Aorta (tissue), 5 donors: Measurements from ENCODE around the gene RAP1GAP. TPM values are rescaled to one million over a fixed set of nuclear protein-coding genes. Genes with fewer than 3 reads are reported as not detected.
A peak's percentile ranks its signal among the peaks of the same experiment; 100 is the strongest.

Source experiments
- ATAC-seq: fragments of 200-7000 bp; cut with Tn5 transposase; one replicate; pipeline ENCODE4 v1.9.1; 2022; ENCODE audit warnings: moderate library complexity; ENCODE audit not compliant: low FRiP score
- DNase-seq, 2 donors: peaks; one replicate each; pipeline ENCODE4 v3.0.0-alpha.2; 2020
- H3K27ac ChIP-seq, 2 donors: one replicate each; pipeline ENCODE4 v1.5.1; 2013; ENCODE audit warnings: low read length in 2 of 2, mild to moderate bottlenecking in 2 of 2, moderate library complexity in 2 of 2, control low read depth in 1 of 2, inconsistent platforms in 1 of 2, low read depth in 1 of 2
- H3K27me3 ChIP-seq, 2 donors: one replicate each; pipeline ENCODE4 v1.6.1; 2013; ENCODE audit warnings: control low read depth in 1 of 2, low read length in 1 of 2, mild to moderate bottlenecking in 1 of 2, moderate library complexity in 1 of 2; ENCODE audit not compliant: insufficient read depth in 2 of 2, control insufficient read depth in 1 of 2
- H3K36me3 ChIP-seq, 2 donors: one replicate each; pipeline ENCODE4 v1.6.1; 2013; ENCODE audit warnings: control low read depth in 1 of 2, low read length in 1 of 2, mild to moderate bottlenecking in 1 of 2; ENCODE audit not compliant: insufficient read depth in 2 of 2, control insufficient read depth in 1 of 2
- H3K4me1 ChIP-seq, 2 donors: one replicate each; pipeline ENCODE4 v1.6.1; 2013; ENCODE audit warnings: low read length in 2 of 2, control low read depth in 1 of 2, mild to moderate bottlenecking in 1 of 2, moderate library complexity in 1 of 2; ENCODE audit not compliant: insufficient read depth in 2 of 2, control insufficient read depth in 1 of 2
- H3K4me3 ChIP-seq, 2 donors: one replicate each; pipeline ENCODE4 v1.5.1; 2013; ENCODE audit warnings: low read length in 2 of 2, control low read depth in 1 of 2, mild to moderate bottlenecking in 1 of 2
- H3K9me3 ChIP-seq: one replicate; pipeline ENCODE4 v1.6.1; 2013; ENCODE audit warnings: mild to moderate bottlenecking, low read length; ENCODE audit not compliant: control insufficient read depth
- WGBS, 2 donors: extraction: QIAGEN DNeasy Blood & Tissue Kit; methylation state at CpG; one replicate each; pipeline ENCODE4 v1.1.7; 2013; 5-methylcytosine and 5-hydroxymethylcytosine counted together
- intact Hi-C, 2 donors: fragments of 100-400 bp; cut with DNase I; formaldehyde crosslinking; loops; one replicate each; pipeline versions ENCODE4 v1.14.2 to v1.15.0; 2022
- polyA plus RNA-seq, 2 donors: library from polyadenylated mRNA; stranded (reverse); fragments of 200-250 nt; gene quantifications; one replicate each; pipeline ENCODE4 v1.2.3, GENCODE V29; 2013
- total RNA-seq, 2 donors: library from RNA; stranded (reverse); fragmentation: NEBNext Ultra II Directional; extraction: Animal tissue kit (Norgen Biotek cat#: 25700); gene quantifications; one replicate each; pipeline ENCODE4 v1.2.1, GENCODE V29; 2021
- donor health status: healthy with polysubstance abuse.
- donor health status: Bipolar disorder and iron deficiency.
- donor health status: DM: no; HTN: no; CAD: no.
- donor health status: DM: no; HTN: no; CAD: no.
- donor health status: DM: yes; HTN: yes; CAD: no.

The RAP1GAP gene
- total and polyA plus RNA-seq, 4 donors = 0.33 to 4.9 (median 0.71) TPM

DNA sequence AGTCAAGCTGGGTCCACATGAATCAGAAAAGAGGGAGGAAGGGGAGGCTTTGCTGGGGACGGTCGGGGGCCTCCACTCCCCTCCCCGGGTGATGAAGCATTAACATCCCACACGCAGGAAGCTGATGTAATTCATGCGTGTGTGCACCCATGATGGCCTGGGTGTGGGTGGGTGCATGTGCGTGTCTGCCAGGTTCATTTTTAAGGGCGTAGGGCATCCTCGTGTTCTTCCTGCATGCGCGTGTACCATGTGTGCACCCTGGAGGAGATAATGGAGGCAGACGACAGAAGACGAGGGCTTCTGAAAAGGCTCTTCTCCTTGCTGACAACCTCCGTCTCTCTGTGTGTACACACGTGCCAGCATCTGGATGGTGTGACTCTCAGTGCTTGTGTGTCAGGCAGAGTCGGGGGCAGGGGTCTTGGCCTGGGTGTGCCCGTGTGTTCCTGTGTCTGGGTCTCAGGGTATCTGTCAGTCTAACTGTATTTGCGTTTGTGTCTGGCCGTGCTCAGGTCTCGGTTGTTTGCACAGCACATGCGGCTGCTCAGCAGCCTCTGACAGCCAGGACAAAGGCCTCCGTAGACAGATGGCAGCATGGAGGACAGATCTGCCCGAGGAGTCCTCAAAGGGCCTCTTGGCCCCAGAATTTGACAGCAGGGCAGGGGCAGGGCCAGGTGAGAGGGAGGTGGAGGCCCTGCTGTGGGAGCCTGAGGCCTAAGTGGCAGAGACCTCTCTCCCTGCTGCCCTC is 2.4 kb downstream of the RAP1GAP start:
- no peaks in the 10 kb centered on the region for H3K36me3 ChIP-seq
- H3K27me3 ChIP-seq = peaks cover 0 to 2% of the 10 kb centered on the region in 2 donors
- WGBS, 2 donors = 58 to 72% methylated on average over 22 of the region's 22 CpGs
- intact Hi-C loops = no loop called here
- ATAC-seq (no peak), DNase-seq (peak; percentile 34 to 65)
- H3K9me3 ChIP-seq = no peaks in the 10 kb centered on the region
- no peak overlapping the region for H3K27ac ChIP-seq
- no peak overlapping the region for H3K4me3 ChIP-seq
- H3K4me1 ChIP-seq = no peaks in the 10 kb centered on the region

DNA sequence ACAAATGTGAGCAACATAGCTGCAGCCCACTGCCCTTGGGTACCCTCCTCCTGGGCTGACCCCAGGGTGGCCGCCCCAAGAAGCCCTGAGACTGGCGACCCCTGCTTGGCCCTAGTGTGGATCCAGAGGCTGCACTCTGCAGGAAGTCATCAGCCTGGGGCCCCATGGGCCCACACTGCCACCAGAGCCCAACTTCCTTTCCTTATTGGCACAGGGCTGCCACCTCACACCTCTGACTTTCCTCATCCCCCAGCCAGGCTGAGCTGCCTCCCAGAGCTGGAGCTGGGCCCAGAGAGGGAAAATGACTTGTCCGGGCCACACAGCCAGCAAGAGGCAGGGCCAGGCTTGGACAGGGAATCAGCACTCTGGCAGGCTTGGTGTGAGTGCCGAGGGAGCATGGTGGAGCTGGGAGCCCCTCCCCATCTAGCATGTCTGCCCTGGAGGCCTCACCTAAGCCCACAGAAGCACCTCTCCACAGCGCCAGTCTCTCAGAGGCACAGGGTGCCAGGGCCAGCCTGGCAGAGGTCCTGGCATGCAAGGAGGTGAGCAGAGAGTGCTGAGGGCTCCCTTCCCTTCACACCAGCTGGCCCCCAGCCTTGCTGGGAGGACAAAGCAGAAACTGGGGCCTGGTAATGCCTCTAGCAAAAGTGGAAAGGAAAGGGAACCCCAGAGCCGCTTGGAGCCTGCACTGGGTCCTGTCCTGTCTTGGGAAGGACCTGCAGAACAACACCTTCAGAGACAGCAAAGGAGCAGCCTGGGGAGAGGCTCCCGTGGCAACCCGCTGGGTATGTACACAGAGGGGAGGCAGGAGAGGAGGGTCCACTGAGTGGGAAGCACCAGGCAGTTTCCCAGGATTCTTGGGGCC is 3.2 kb downstream of the RAP1GAP start:
- DNase-seq = peak in 1 of 2 donors; percentile 62
- no peak overlapping the region for H3K27ac ChIP-seq
- H3K9me3 ChIP-seq = no peaks in the 10 kb centered on the region
- H3K27me3 ChIP-seq = peaks cover 0 to 2% of the 10 kb centered on the region in 2 donors
- intact Hi-C loops = no loop called here
- no peak overlapping the region for H3K4me3 ChIP-seq
- 55 to 58% methylated on average over 8 of the region's 8 CpGs for WGBS, 2 donors
- no peaks in the 10 kb centered on the region for H3K36me3 ChIP-seq
- no peak for ATAC-seq
- no peaks in the 10 kb centered on the region for H3K4me1 ChIP-seq

DNA sequence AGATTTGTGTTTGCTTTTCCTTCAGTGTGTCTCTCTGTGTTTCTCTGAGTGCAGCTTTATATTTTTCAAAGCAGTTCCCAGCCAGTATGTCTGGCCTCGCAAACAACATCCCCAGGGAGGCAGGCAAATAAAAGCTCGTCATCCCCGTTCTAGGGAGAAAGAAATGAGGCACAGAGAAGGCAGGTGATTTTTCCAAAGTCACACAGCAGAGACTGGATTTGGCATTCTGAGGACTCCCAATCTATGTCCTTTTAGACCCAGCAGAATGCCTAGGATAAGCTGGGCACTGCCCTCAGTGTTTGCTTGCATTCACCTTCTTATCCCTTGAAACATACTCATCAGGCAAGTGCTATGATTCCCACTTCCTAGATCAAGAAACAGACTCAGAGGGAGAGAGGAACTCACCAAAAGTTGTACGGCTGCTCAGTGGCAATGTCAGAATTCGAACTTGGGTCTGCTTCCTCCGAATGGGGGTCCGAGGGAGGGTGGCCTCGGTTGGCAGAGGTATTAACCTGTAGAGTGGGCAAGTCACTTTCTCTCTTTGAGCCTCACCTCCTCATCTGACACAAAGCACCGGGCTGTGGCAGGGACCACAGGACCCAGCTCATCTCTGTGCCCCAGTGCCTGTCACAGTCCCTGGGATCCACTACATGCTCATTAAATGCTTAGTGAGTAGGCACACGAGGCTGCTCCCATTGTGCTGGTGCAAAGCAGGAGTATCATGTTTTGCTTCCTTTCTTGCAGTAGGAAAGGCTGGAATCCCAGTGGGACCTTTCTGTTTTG is 4.2 kb downstream of the RAP1GAP start:
- H3K9me3 ChIP-seq = no peaks in the 10 kb centered on the region
- H3K4me1 ChIP-seq = no peaks in the 10 kb centered on the region
- H3K4me3 ChIP-seq = no peak overlapping the region
- 57 to 60% methylated on average over 10 of the region's 10 CpGs for WGBS, 2 donors
- ATAC-seq = no peak
- H3K27ac ChIP-seq = no peak overlapping the region
- no peaks in the 10 kb centered on the region for H3K36me3 ChIP-seq
- H3K27me3 ChIP-seq = peaks cover 0 to 2% of the 10 kb centered on the region in 2 donors
- intact Hi-C loops = no loop called here
- peak in 1 of 2 donors; percentile 49 for DNase-seq

DNA sequence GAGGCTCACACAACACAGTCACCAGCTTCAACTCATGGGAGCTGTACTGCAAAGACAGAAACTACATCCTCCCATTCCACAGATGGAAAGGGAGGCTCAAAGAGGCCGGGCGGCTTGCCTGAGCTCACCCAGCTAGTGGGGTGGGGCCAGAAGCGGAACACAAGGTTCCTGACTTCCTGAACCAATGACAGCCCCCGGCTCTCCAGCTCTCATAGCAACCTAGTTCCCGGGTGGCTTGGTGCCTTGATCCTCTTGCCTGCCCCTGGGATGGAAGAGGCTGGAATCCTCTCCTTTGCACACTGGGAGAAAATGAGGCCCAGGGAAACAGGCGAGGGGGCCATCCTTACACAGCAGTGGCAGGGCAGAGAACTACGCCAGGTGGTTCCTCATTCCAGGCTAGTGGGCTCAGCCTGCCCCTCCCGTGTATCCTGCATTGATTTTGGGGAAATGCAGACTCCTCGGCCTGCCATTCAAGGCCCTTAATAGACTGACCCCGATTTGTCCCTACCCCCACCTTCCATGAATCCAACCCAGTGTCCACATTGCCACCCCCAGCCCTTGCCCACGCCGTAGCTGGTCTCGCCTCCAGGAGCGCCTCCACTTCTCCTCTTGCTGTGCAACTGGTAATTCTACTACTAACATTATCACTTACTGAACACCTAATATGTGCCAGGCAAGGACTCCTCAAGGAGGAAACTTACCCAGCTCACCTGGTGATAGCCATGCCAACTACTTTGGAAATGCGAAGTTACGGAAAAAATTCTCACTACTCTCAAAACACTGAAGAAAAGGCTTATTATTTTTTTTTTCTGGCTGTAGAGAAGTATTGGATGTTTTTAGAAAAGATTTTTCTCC is 5.0 kb downstream of the RAP1GAP start:
- DNase-seq = peak; percentile 38 to 61
- H3K27me3 ChIP-seq = no peaks in the 10 kb centered on the region
- intact Hi-C loops = no loop called here
- no peak overlapping the region for H3K27ac ChIP-seq
- H3K4me1 ChIP-seq = no peaks in the 10 kb centered on the region
- H3K36me3 ChIP-seq = no peaks in the 10 kb centered on the region
- WGBS, 2 donors = 60 to 61% methylated on average over 16 of the region's 16 CpGs
- H3K9me3 ChIP-seq = no peaks in the 10 kb centered on the region
- ATAC-seq = no peak
- no peak overlapping the region for H3K4me3 ChIP-seq

DNA sequence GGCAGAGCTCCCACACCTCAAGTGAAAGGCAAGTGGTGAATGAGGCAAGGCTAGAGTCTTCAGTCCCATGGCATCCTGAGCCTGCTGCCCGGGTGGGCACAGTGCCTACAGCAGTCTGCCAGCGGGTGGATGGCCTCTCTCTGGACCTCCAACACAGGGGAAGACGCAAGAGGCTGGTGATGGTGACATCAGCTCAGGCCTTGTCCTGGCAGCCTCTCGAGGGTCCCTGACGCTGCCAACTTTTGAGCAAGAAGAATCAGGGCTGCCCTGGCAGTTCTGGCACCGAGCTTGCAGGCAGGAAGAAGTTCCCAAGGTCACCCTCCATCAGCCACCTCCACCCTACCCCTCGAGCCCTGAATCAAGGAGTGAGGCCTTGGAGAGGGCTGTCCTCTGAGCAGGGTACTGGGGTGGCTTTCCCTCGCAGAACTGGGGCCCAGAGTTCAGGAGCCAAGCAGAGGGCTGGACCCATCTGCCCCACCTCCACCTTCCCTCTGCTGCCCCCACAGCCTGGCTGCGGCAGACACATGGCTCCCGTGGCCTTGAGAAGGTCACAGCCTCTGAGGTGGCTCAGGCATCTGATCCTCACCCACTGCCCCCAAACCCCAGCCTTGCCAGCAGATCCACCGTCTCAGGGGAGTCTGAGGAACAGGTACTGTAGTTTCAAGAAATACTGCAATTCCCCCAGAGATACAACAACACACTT is 5.8 kb downstream of the RAP1GAP start:
- ATAC-seq (no peak), DNase-seq (peak; percentile 21 to 57)
- no peak overlapping the region for H3K27ac ChIP-seq
- intact Hi-C loops = no loop called here
- H3K9me3 ChIP-seq = no peaks in the 10 kb centered on the region
- H3K4me1 ChIP-seq = no peaks in the 10 kb centered on the region
- H3K4me3 ChIP-seq = no peak overlapping the region
- no peaks in the 10 kb centered on the region for H3K27me3 ChIP-seq
- H3K36me3 ChIP-seq = no peaks in the 10 kb centered on the region
- WGBS, 2 donors = 35 to 52% methylated on average over 9 to 11 of the region's 11 CpGs

DNA sequence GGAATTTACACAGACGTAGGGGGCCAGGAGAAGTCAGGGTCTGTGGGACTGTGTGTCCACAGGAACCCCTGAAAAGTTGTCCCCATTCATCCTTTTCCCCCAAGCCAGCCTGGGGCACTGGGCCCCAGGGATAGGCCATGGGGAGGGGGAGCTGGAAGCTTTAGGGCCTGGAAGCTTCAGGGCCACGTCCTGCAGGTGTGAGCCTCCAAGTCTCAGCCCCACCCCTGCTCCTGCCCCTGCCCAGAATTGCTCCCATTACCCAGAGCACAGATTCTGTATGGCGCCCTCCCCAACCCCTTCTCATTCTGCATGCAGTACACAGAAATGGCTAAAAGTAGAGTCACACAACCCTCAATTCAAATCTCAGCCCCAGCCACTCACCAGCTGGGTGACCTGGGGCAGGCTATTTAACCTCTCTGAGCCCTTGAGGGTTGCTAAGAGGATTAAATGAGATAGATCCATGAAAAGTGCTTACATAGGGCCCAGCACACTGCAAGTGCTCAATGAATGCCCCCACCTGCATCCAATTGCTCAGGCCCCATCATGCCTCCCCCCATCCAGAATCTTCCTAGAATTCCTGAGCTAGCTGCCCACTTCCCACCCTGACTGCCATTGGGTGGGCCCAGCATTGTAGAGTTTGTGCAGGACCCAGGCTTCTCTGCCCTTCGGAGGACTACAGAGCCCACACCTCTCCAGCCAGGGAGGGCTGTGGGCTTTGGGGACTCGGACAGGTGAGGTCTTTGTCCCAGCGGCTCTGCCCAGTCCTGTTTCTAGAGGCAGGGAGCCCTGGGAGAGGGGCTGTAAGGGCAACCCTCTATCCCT is 6.5 kb downstream of the RAP1GAP start:
- no peak overlapping the region for H3K4me3 ChIP-seq
- H3K9me3 ChIP-seq = no peaks in the 10 kb centered on the region
- no peaks in the 10 kb centered on the region for H3K27me3 ChIP-seq
- 71% methylated on average over 6 of the region's 6 CpGs for WGBS, 2 donors
- no peaks in the 10 kb centered on the region for H3K36me3 ChIP-seq
- H3K4me1 ChIP-seq = no peaks in the 10 kb centered on the region
- intact Hi-C loops = no loop called here
- DNase-seq = peak; percentile 26 to 29
- no peak overlapping the region for H3K27ac ChIP-seq
- ATAC-seq = no peak

DNA sequence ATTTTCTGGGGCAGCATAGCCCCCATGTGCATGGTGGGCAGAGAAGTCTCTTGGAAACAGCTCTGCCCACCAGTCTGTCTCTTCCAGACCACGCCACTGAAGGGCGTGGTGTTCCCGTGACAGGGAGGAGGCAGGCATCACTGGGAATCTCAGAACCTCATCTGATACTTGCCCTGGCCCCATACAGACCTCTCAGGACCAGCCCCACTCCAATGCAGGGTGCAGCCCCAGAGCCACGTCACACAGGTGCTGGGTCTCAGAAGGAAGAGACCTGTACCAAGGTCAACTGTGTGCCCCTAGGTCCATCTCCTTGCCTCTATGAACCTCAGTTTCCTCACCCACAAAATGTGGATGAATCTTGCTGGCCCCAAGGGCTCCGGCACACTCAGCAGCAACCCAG is 7.3 kb downstream of the RAP1GAP start:
- 68 to 72% methylated on average over 5 of the region's 5 CpGs for WGBS, 2 donors
- Histone ChIP-seq H3K4me1 (no peaks in the 10 kb centered on the region), H3K27ac (no peak overlapping the region), H3K27me3 (no peaks in the 10 kb centered on the region), H3K9me3 (no peaks in the 10 kb centered on the region), H3K4me3 (no peak overlapping the region), H3K36me3 (no peaks in the 10 kb centered on the region)
- intact Hi-C loops = no loop called here
- DNase-seq (peak in 1 of 2 donors; percentile 31), ATAC-seq (no peak)
